ENCODE data around the gene PRKCG.

The PRKCG gene

DNA sequence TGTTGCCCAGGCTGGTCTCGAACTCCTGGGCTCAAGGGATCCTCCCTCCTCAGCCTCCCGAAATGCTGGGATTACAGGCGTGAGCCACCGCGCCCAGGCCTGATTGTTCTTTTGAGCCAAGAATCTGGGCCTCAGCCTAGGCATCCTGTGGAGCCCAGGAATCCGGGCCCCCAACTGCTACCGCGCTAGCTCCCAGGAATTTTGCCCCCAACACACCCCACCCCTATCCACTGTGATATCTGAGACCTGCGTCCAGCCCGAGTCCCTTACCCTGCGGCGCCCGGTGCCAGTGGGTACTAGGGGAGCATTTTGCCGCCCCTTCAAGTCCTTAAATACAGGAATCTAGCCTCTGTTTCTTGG, 15.2 kb upstream of the PRKCG start:
- Histone ChIP-seq H3K4me3 (ENCODE audit: insufficient read depth, low read length, poor library complexity, severe bottlenecking) (no peak overlapping the region), H2AFZ (ENCODE audit: low read depth, low read length, severe bottlenecking) (no peak overlapping the region), H3K79me2 (ENCODE audit: insufficient read depth, low read length) (no peaks in the 10 kb centered on the region), H3K27ac (ENCODE audit: low read depth, low read length) (no peak overlapping the region), H3K36me3 (ENCODE audit: low read length) (no peaks in the 10 kb centered on the region), H3K4me2 (ENCODE audit: low read depth, low read length, poor library complexity, severe bottlenecking) (no peak overlapping the region), H3F3A (ENCODE audit: insufficient read depth) (no peaks in the 10 kb centered on the region), H3K9ac (ENCODE audit: low read length) (no peak overlapping the region), H3K9me3 (ENCODE audit: insufficient read depth, low read length) (no peaks in the 10 kb centered on the region), H4K20me1 (ENCODE audit: low read depth, low read length) (no peaks in the 10 kb centered on the region), H3K9me2 (replicated peaks; ENCODE audit: insufficient read depth, low read length) (no peaks in the 10 kb centered on the region), H3K27me3 (ENCODE audit: low read length) (no peaks in the 10 kb centered on the region)
- no peak for TF ChIP-seq CTCF (IDR thresholded peaks at IDR 0.05; ENCODE audit: insufficient read depth, low read length, poor library complexity, severe bottlenecking)
- no peak for TF ChIP-seq EZH2phosphoT487 (conservative IDR thresholded peaks at IDR 0.05; ENCODE audit: low read length)

DNA sequence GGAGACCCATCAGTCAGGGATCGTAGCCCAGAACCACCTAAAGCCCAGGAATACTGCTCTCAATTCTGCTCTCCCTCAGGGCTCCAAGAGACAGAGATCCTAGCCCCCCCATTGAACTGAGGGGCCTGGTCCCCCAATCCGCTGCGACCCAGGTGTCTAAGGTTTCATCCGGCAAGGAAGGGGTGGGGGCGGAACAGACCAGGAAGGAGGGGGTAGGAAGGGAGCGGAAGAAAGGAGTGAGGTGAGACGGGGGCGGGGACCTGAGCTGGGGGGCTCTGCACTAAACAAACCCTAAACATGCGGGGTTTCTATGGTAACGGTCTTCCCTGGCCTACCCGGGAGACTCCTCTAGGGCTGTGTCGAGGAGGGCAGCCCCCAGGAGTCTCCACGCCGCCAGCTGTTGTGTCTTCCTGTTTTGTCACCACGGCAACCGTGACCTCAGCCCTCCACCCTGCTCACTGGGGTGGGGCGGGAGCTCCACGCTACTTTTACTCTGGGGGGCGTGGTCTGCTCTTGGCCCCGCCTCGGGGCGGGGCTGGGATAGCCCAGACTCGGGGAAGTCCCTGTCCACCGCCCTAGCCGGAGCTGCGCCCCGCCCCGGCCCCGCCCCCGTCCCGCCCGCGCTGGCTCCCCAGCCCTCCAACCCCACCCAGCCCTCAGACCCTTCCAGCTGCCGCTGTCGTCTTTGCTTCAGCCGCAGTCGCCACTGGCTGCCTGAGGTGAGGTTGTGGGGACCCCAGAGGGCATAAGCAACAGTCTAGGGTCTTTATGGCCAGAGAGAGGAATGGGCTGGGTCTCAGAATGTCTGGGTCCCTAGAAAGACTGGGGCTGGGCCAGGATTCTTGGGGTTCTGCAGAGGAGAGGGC, 14.5 kb upstream of the PRKCG start, which contains the start of gene MYADM:
Gene MYADM, plus strand, starts transcription at position 659 of the 866 bp plus-strand sequence. CDS start 5,647 bp downstream, outside the sequence.
- Histone ChIP-seq H2AFZ (ENCODE audit: low read depth, low read length, severe bottlenecking) (no peak within 1 kb of the TSS), H3K4me2 (ENCODE audit: low read depth, low read length, poor library complexity, severe bottlenecking) (no peak within 1 kb of the TSS)
- TF ChIP-seq CTCF (IDR thresholded peaks at IDR 0.05; ENCODE audit: insufficient read depth, low read length, poor library complexity, severe bottlenecking), result no peak
- no peak for TF ChIP-seq EZH2phosphoT487 (conservative IDR thresholded peaks at IDR 0.05; ENCODE audit: low read length)

DNA sequence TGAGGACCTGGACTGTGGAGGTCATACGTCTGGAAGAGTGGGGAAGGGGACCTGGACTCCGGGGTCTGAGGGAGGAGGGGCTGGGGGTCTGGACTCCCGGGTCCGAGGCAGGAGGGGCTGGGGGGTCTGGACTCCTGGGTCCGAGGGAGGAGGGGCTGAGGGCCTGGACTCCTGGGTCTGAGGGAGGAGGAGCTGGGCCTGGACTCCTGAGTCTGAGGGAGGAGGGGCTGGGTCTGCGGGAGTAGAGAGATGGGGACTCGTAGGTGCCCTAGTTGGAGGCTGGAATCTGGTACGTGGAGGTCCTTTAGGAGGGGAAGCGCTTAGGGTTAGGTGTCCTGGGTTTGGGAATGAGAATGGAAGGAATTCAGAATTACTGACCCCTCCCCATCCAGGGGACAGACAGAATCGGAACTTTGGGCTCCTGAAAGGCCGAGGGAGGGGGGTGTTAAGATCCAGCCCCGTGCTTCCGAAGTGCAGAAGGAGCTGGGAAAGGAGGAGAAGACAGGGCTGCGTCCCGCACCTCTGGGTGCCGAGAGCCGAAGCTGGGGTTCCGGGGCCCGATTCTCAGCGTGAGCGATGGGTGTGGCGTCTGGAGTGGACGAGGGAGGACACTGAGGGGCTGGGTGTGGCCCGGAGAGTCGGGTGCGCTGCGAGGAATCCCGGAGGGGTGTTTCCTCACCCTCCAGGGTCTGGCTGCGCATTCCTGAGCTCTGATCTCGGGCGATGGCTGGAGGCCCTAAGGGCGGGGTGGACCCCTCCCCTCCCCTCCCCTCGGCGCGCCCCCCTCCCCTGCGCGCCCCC, 13.7 kb upstream of the PRKCG start:
- no peak overlapping the region for H3K4me2 ChIP-seq (ENCODE audit: low read depth, low read length, poor library complexity, severe bottlenecking)
- no peaks in the 10 kb centered on the region for H3K79me2 ChIP-seq (ENCODE audit: insufficient read depth, low read length)
- H3F3A ChIP-seq (ENCODE audit: insufficient read depth), result no peaks in the 10 kb centered on the region
- H4K20me1 ChIP-seq (ENCODE audit: low read depth, low read length), result no peaks in the 10 kb centered on the region
- no peak overlapping the region for H3K9ac ChIP-seq (ENCODE audit: low read length)
- TF ChIP-seq CTCF (IDR thresholded peaks at IDR 0.05; ENCODE audit: insufficient read depth, low read length, poor library complexity, severe bottlenecking), result no peak
- no peak for TF ChIP-seq EZH2phosphoT487 (conservative IDR thresholded peaks at IDR 0.05; ENCODE audit: low read length)
- H3K4me3 ChIP-seq (ENCODE audit: insufficient read depth, low read length, poor library complexity, severe bottlenecking), result no peak overlapping the region
- H3K27me3 ChIP-seq (ENCODE audit: low read length), result no peaks in the 10 kb centered on the region
- no peaks in the 10 kb centered on the region for H3K36me3 ChIP-seq (ENCODE audit: low read length)
- no peaks in the 10 kb centered on the region for H3K9me2 ChIP-seq (replicated peaks; ENCODE audit: insufficient read depth, low read length)
- H3K27ac ChIP-seq (ENCODE audit: low read depth, low read length), result no peak overlapping the region
- no peaks in the 10 kb centered on the region for H3K9me3 ChIP-seq (ENCODE audit: insufficient read depth, low read length)
- no peak overlapping the region for H2AFZ ChIP-seq (ENCODE audit: low read depth, low read length, severe bottlenecking)

More for the DNA sequence above, 14.5 kb upstream of the PRKCG start, which contains the start of gene MYADM:
- Histone ChIP-seq H4K20me1 (ENCODE audit: low read depth, low read length) (no peaks in the 10 kb centered on the region), H3K79me2 (ENCODE audit: insufficient read depth, low read length) (no peaks in the 10 kb centered on the region), H3K9ac (ENCODE audit: low read length) (no peak within 1 kb of the TSS), H3K27me3 (ENCODE audit: low read length) (no peaks in the 10 kb centered on the region), H3K27ac (ENCODE audit: low read depth, low read length) (no peak within 1 kb of the TSS), H3K36me3 (ENCODE audit: low read length) (no peaks in the 10 kb centered on the region), H3K4me3 (ENCODE audit: insufficient read depth, low read length, poor library complexity, severe bottlenecking) (no peak within 1 kb of the TSS), H3K9me2 (replicated peaks; ENCODE audit: insufficient read depth, low read length) (no peaks in the 10 kb centered on the region), H3K9me3 (ENCODE audit: insufficient read depth, low read length) (no peaks in the 10 kb centered on the region), H3F3A (ENCODE audit: insufficient read depth) (no peaks in the 10 kb centered on the region)
